Islet of Langerhans (tissue), 1 donor: ENCODE measurements around the gene APOF.
"Not testable (repeated sequence)": the region's sequence is repeated elsewhere in the genome, so short reads cannot be mapped to it uniquely, and the experiment has no call there.

Source experiments
- FAIRE-seq: peaks from one replicate; lab custom pipeline; 2011; peaks lifted over from hg19 to GRCh38; lab: Jason Lieb, UNC

Gene APOF

GRCh38 chr12:56362130-56363059 lies at the start of gene APOF:
APOF (minus strand) TSS chr12:56362857; CDS start chr12:56362745, 112 bp downstream.
- FAIRE-seq = no peak

- FAIRE-seq = no peak
These were observed 49.4 kb upstream of the APOF start for GRCh38 chr12:56411781-56412639.

GRCh38 chr12:56410768-56411167 lies 48.1 kb upstream of the APOF start:
- no peak for FAIRE-seq

GRCh38 chr12:56408799-56409417 lies 46.3 kb upstream of the APOF start:
- no peak for FAIRE-seq

GRCh38 chr12:56404227-56404626 lies 41.6 kb upstream of the APOF start:
- FAIRE-seq = not testable (repeated sequence)

- not testable (repeated sequence) for FAIRE-seq
These were observed 39.0 kb upstream of the APOF start for GRCh38 chr12:56401612-56402011.

- not testable (repeated sequence) for FAIRE-seq
These were observed 38.5 kb upstream of the APOF start for GRCh38 chr12:56401125-56401524.

- FAIRE-seq = not testable (repeated sequence)
These were observed 36.8 kb upstream of the APOF start for GRCh38 chr12:56399466-56399865.

- FAIRE-seq = no peak
These were observed 35.7 kb upstream of the APOF start for GRCh38 chr12:56398324-56398723.

- FAIRE-seq = no peak
These were observed 29.7 kb upstream of the APOF start for GRCh38 chr12:56392331-56392730.

- FAIRE-seq = no peak
These were observed 29.1 kb upstream of the APOF start for GRCh38 chr12:56391721-56392120.

- no peak for FAIRE-seq
These were observed 26.8 kb upstream of the APOF start for GRCh38 chr12:56389412-56389811.

GRCh38 chr12:56387152-56387736 lies 24.6 kb upstream of the APOF start:
- FAIRE-seq = no peak

GRCh38 chr12:56385873-56386272 lies 23.2 kb upstream of the APOF start:
- no peak for FAIRE-seq

GRCh38 chr12:56382611-56383010 lies 20.0 kb upstream of the APOF start:
- no peak for FAIRE-seq

- no peak for FAIRE-seq
These were observed 15.3 kb upstream of the APOF start for GRCh38 chr12:56377989-56378316.

GRCh38 chr12:56377310-56377988 lies 14.8 kb upstream of the APOF start:
- no peak for FAIRE-seq

GRCh38 chr12:56375598-56376434 lies 13.2 kb upstream of the APOF start:
- FAIRE-seq = no peak

- no peak for FAIRE-seq
These were observed 12.3 kb upstream of the APOF start for GRCh38 chr12:56374726-56375597.

- no peak for FAIRE-seq
These were observed 10.9 kb upstream of the APOF start for GRCh38 chr12:56373515-56373914.
